Adrenal gland (tissue), 12 donors: ENCODE data around the gene HOXA13. TPM values are rescaled to one million over a fixed set of nuclear protein-coding genes. Genes with fewer than 3 reads are reported as not detected.

Experiments
- DNase-seq, 7 donors: peaks; one replicate each; pipeline ENCODE4 v3.0.0-alpha.2; 2019 to 2020
- H3K27ac ChIP-seq, 5 donors: fragments of 200-600 bp; sonication (generic) in 4 of 5; 1 replicate in 3 of 5; 2 replicates in 2 of 5; pipeline versions ENCODE4 v1.5.1 to v1.8.0; 2016 to 2020; ENCODE audit warnings: mild to moderate bottlenecking in 1 of 5
- H3K27me3 ChIP-seq: fragments of 200-600 bp; 2 replicates; pipeline ENCODE4 v1.8.0; 2021
- H3K36me3 ChIP-seq, 2 donors: fragments of 200-600 bp; replicated peaks in 1 of 2; 1 replicate in 1 of 2; 2 replicates in 1 of 2; pipeline versions ENCODE4 v1.5.1 to v1.8.0; 2018 to 2022
- H3K4me1 ChIP-seq, 2 donors: fragments of 200-600 bp; replicated peaks in 1 of 2; 1 replicate in 1 of 2; 2 replicates in 1 of 2; pipeline versions ENCODE4 v1.5.1 to v1.8.0; 2018 to 2021
- H3K4me3 ChIP-seq, 4 donors: fragments of 200-600 bp; sonication (generic) in 3 of 4; one replicate each; pipeline ENCODE4 v1.5.1; 2016 to 2018
- H3K9me3 ChIP-seq, 3 donors: fragments of 200-600 bp; sonication (generic) in 1 of 3; replicated peaks in 1 of 3; 1 replicate in 2 of 3; 2 replicates in 1 of 3; pipeline versions ENCODE4 v1.5.1 to v1.8.0; 2016 to 2021
- POLR2A ChIP-seq, 2 donors: fragments of 450-650 bp; IDR thresholded peaks; one replicate each; pipeline ENCODE4 v1.6.1; 2017; ENCODE audit warnings: antibody characterized with exemption in 2 of 2, mild to moderate bottlenecking in 2 of 2, moderate library complexity in 1 of 2
- WGBS, 4 donors: extraction: QIAGEN DNeasy Blood & Tissue Kit in 2 of 4; methylation state at CpG; one replicate each; pipeline versions ENCODE4 v1.1.5 to v1.1.7; 2013 to 2017; 5-methylcytosine and 5-hydroxymethylcytosine counted together
- intact Hi-C, 2 donors: fragments of 100-400 bp; cut with DNase I; formaldehyde crosslinking; loops; one replicate each; pipeline versions ENCODE4 v1.14.1 to v1.15.0; 2022 to 2023
- polyA plus RNA-seq, 3 donors: library from polyadenylated mRNA; stranded (reverse); fragments of 200-250 nt in 2 of 3; fragments of 350-450 nt in 1 of 3; fragmentation: Illumina TruSeq in 1 of 3; extraction: RNeasy Lipid Tissue Mini Kit (QIAGEN cat#74804) in 1 of 3; gene quantifications; one replicate each; pipeline ENCODE4 v1.2.3, GENCODE V29; 2013 to 2014
- total RNA-seq, 9 donors: library from RNA; depleted of rRNA in 4 of 9; stranded (reverse); fragments of >200 nt in 4 of 9; fragments of 120-200 nt in 1 of 9; fragmentation: NEBNext Ultra II Directional in 1 of 9; extraction: Animal tissue kit (Norgen Biotek cat#: 25700) in 1 of 9; gene quantifications; one replicate each; pipeline versions ENCODE4 v1.1.0 to v1.2.4, GENCODE V29; 2013 to 2023
- TF ChIP-seq, protein P1 (sequence below), 6 experiments: fragments of 450-650 bp in 4 of 6; fragments of 200-600 bp in 2 of 6; sonication (generic) in 1 of 6; IDR thresholded peaks; 1 replicate in 5 of 6; 2 replicates in 1 of 6; pipeline versions ENCODE4 v1.5.1 to v1.8.0; 2016 to 2021; ENCODE audit warnings: antibody characterized with exemption in 6 of 6, mild to moderate bottlenecking in 2 of 6, moderate library complexity in 1 of 6
- donor health status: healthy with polysubstance abuse.
- donor health status: Bipolar disorder and iron deficiency.
- donor health status: DM: yes; HTN: yes; CAD: no.
- donor health status: DM: no; HTN: no; CAD: no.
- donor health status: DM: no; HTN: no; CAD: no.
- donor health status: DM: yes; HTN: yes; CAD: no.

The HOXA13 gene
- total and polyA plus RNA-seq, 12 donors = 0.17 to 1.4 (median 0.56) TPM; not detected in 1

DNA sequence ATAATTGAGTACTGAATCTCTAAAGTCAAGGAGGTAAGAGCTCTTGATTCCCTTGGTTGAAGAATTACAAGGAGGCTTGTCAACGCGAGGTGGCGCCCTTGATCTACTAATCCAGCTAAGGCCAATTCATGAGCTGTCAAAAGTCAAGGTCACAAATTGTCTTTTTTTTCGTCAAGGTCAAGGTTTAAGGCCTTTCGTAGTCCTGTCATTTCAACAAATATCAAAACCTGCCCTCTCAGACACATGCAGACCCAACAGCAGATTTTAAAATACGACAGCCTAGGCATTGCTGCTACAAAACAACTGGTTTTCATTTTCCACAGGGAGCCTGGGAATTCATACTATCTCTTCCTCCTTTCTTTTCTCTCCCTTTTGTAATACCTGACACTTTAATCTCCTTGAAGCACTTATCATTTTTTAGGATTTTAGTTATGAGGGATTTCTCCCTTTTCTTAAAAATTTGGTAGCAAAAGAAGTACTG lies 3.6 kb downstream of the HOXA13 start:
- intact Hi-C loops = loop anchor here in 1 of 2 donors (10.0 kb wide), 3 partner anchors 728 to 898 kb away; no protein-coding TSS in a partner anchor
- H3K4me1 ChIP-seq = peaks cover 9 to 23% of the 10 kb centered on the region in 2 donors
- WGBS, 4 donors = 2 to 7% (median 3%) methylated on average over 6 of the region's 6 CpGs

DNA sequence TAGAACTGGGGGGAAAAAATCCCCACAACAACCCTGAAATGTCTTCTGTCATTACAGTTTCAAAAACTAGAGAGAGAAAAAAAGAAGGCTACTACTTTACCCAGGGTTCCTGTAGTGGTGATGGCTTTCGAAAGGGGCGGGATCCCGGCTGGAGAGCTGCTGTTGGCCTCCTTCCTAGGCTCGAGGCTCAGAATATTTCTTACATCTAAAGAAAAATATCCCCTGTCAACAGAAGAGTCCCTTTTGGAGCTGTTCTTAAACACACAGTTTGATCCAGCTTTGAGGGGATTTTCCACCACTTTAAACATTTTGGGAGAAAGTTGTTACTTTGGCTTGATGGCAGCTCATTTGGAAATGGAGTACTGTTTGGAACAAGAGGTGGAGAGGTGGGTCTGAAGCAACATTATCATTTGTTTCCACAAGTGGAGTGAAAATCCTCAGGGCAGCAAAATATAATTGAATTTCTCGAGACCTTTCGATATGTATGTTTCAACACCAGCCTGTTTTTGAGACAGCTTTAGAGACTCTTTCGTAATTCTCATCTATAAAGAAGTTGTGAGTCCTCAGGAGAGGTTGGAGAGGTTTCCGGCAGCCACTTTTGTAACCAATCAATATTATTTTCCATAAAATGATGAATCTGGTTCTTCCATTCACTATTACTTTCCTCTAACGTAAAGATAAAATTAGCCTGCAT lies 5.1 kb downstream of the HOXA13 start:
- no peak overlapping the region for H3K4me3 ChIP-seq
- peak in 1 of 7 donors; percentile 21 for DNase-seq
- 34 to 46% (median 36%) methylated on average over 9 of the region's 9 CpGs for WGBS, 4 donors
- no peak overlapping the region for H3K27ac ChIP-seq
- H3K36me3 ChIP-seq = no peaks in the 10 kb centered on the region
- H3K9me3 ChIP-seq = no peaks in the 10 kb centered on the region
- H3K27me3 ChIP-seq = peaks cover 96% of the 10 kb centered on the region
- TF ChIP-seq, protein P1, sequence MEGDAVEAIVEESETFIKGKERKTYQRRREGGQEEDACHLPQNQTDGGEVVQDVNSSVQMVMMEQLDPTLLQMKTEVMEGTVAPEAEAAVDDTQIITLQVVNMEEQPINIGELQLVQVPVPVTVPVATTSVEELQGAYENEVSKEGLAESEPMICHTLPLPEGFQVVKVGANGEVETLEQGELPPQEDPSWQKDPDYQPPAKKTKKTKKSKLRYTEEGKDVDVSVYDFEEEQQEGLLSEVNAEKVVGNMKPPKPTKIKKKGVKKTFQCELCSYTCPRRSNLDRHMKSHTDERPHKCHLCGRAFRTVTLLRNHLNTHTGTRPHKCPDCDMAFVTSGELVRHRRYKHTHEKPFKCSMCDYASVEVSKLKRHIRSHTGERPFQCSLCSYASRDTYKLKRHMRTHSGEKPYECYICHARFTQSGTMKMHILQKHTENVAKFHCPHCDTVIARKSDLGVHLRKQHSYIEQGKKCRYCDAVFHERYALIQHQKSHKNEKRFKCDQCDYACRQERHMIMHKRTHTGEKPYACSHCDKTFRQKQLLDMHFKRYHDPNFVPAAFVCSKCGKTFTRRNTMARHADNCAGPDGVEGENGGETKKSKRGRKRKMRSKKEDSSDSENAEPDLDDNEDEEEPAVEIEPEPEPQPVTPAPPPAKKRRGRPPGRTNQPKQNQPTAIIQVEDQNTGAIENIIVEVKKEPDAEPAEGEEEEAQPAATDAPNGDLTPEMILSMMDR (IDR thresholded peaks at IDR 0.05) = no peak
- TF ChIP-seq POLR2A (IDR thresholded peaks at IDR 0.05) = no peak
- peaks cover 9 to 17% of the 10 kb centered on the region in 2 donors for H3K4me1 ChIP-seq
- intact Hi-C loops = loop anchor here in 1 of 2 donors (10.0 kb wide), 3 partner anchors 730 to 900 kb away; no protein-coding TSS in a partner anchor

More for the DNA sequence above, 3.6 kb downstream of the HOXA13 start:
- Histone ChIP-seq H3K27me3 (peaks cover 96% of the 10 kb centered on the region), H3K36me3 (no peaks in the 10 kb centered on the region), H3K9me3 (no peaks in the 10 kb centered on the region), H3K27ac (no peak overlapping the region), H3K4me3 (no peak overlapping the region)
- TF ChIP-seq, protein P1 (IDR thresholded peaks at IDR 0.05) = peak; percentile 56 to 83 (median 74)
- TF ChIP-seq POLR2A (IDR thresholded peaks at IDR 0.05) = no peak
- DNase-seq = peak; percentile 73 to 94 (median 81)

DNA sequence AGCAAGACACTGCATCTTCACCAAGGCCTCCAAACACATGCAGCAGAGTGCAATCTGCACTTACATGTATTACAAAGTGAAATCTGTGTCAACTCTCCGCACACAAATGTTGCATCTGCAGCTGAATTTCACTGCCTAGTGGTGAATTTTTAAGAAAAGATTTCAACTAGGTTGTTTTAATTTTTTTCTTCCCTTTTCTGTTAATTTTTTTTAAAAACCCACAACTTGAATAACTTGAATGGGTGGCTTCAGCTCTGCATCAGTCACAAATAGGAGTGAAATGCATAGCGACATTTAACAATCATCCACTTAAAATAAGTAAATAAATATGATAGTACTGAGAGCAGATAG lies 5.9 kb downstream of the HOXA13 start:
- H3K4me3 ChIP-seq = no peak overlapping the region
- H3K27me3 ChIP-seq = peaks cover 100% of the 10 kb centered on the region
- H3K36me3 ChIP-seq = no peaks in the 10 kb centered on the region
- WGBS, 4 donors = 45 to 61% (median 52%) methylated on average over 2 of the region's 2 CpGs
- intact Hi-C loops = loop anchor here in 1 of 2 donors (10.0 kb wide), 3 partner anchors 731 to 901 kb away; no protein-coding TSS in a partner anchor
- peak in 1 of 7 donors; percentile 6 for DNase-seq
- H3K4me1 ChIP-seq = peaks cover 9 to 15% of the 10 kb centered on the region in 2 donors
- no peak for TF ChIP-seq POLR2A (IDR thresholded peaks at IDR 0.05)
- TF ChIP-seq, protein P1 (IDR thresholded peaks at IDR 0.05) = no peak
- no peak overlapping the region for H3K27ac ChIP-seq
- no peaks in the 10 kb centered on the region for H3K9me3 ChIP-seq

DNA sequence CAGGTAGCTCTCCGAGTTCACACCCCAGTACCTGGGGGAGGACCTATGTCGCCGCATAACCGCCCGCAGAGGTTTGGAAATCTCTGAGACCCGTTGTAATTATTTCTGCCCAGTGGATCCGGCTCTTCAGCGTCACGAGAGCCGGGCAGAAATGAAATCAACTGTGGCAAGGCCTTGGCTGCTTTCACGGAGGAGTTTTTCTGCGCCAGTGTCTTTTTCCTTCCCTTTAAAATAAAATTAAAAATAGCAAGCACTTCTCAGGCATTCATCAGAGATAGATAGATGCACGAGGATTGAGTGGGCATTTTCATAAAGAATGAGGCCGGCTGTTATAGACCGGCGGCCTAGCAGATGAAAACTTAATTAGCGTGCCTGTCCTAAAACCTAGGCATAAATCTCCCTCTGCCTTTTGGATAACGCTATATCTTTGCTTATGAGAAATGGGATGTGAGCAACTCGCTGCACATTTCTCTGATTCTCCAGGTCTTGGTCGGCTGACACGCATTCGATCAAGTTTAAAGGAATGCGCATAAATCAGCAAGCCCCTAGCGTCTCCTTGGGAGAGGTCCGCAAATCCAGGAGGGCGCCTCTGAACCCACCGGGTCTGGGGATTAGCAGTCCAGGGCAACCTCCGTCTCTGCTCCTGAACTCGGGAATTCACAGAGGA lies 6.4 kb downstream of the HOXA13 start:
- Histone ChIP-seq H3K36me3 (no peaks in the 10 kb centered on the region), H3K9me3 (no peaks in the 10 kb centered on the region), H3K27me3 (peaks cover 100% of the 10 kb centered on the region), H3K4me3 (peak overlapping the region in 1 of 4 donors; percentile 43), H3K27ac (no peak overlapping the region), H3K4me1 (peaks cover 9 to 20% of the 10 kb centered on the region in 2 donors)
- intact Hi-C loops = loop anchor here in 1 of 2 donors (10.0 kb wide), 3 partner anchors 731 to 901 kb away; no protein-coding TSS in a partner anchor
- WGBS, 4 donors = 27 to 36% (median 32%) methylated on average over 26 to 29 of the region's 29 CpGs
- peak in 4 of 7 donors; percentile 11 to 48 (median 16) for DNase-seq
- no peak for TF ChIP-seq POLR2A (IDR thresholded peaks at IDR 0.05)
- TF ChIP-seq, protein P1 (IDR thresholded peaks at IDR 0.05) = no peak
